Lower lobe of right lung (tissue), 2 donors: ENCODE measurements around the gene RNF7. TPM values are rescaled to one million over a fixed set of nuclear protein-coding genes. Genes with fewer than 3 reads are reported as not detected.

ENCODE experiments used
- ATAC-seq, 2 donors: fragments of 200-7000 bp; cut with Tn5 transposase; one replicate each; pipeline ENCODE4 v1.9.1; 2020 to 2022; ENCODE audit warnings: mild to moderate bottlenecking in 2 of 2, moderate library complexity in 2 of 2
- DNase-seq: peaks from one replicate; pipeline ENCODE4 v3.0.0-alpha.2; 2020
- H3K27ac ChIP-seq: fragments of 200-600 bp; one replicate; pipeline ENCODE4 v1.8.0; 2022
- H3K27me3 ChIP-seq: fragments of 200-600 bp; one replicate; pipeline ENCODE4 v1.8.0; 2022; ENCODE audit warnings: low read depth
- H3K36me3 ChIP-seq: fragments of 200-600 bp; one replicate; pipeline ENCODE4 v1.8.0; 2022; ENCODE audit warnings: mild to moderate bottlenecking
- H3K4me1 ChIP-seq: fragments of 200-600 bp; one replicate; pipeline ENCODE4 v1.8.0; 2022
- H3K4me3 ChIP-seq: fragments of 200-600 bp; one replicate; pipeline ENCODE4 v1.8.0; 2022; ENCODE audit warnings: mild to moderate bottlenecking
- H3K9me3 ChIP-seq: fragments of 200-600 bp; one replicate; pipeline ENCODE4 v1.8.0; 2022
- CTCF ChIP-seq: fragments of 200-600 bp; IDR thresholded peaks from one replicate; pipeline ENCODE4 v1.8.0; 2022; ENCODE audit warnings: antibody characterized with exemption, mild to moderate bottlenecking
- intact Hi-C: fragments of 100-400 bp; cut with DNase I; formaldehyde crosslinking; loops from one replicate; pipeline ENCODE4 v1.11.0; 2022
- total RNA-seq: library from RNA; stranded (reverse); fragmentation: NEBNext Ultra II Directional; extraction: Animal tissue kit (Norgen Biotek cat#: 25700); gene quantifications from one replicate; pipeline ENCODE4 v1.2.1, GENCODE V29; 2021
- donor health status: DM: no; HTN: yes; CAD: no; lungs with severe emphysema.

The RNF7 gene
- total RNA-seq, 1 donor from 2014 or later: 69.3 TPM

DNA sequence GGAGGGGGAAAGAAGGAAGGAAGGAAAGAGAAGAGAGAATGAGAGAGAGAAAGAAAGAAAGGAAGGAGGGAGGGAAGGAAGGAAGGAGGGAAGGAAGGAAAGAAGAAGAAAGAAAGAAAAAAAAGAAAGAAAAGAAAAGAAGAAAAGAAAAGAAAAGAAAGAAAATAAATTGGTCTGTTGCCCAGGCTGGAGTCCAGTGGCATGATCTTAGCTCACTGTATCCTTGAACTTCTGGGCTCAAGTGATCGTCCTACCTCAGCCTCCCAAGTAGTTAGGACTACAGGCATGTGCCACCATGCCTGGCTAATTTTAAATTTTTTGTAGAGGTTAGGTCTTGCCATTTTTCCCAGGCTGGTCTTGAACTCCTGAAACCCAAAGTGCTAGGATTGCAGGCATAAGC is 11.6 kb upstream of the RNF7 start:
- intact Hi-C loops: no loop called here
- no peak for ATAC-seq

DNA sequence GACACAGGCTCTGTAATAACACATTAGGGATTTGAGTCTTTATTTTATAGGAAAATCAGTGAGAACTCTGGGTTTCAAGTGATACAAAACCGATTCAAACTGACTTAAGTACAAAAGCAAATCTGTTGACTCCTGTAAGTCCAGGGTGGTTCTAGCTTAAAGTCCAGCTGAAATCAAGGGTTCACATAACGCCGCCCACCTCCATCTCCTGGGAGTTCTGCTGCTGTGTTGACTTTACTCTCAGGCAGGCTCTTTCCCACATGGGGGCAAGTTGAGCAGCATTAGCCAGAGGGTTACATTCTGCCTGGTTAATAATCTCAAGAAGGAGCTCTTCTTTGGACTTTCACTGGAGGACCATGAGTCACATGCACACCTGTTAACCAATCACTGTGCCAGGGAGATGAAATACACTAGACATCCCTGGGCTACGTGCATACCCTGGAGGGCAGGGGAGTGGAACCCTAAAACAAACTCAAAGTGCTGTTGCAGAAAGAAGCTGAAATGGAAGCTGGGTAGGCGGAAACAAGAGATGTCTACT is 9.7 kb upstream of the RNF7 start:
- Histone ChIP-seq H3K27me3 (no peaks in the 10 kb centered on the region), H3K27ac (no peak overlapping the region), H3K4me1 (no peaks in the 10 kb centered on the region), H3K4me3 (no peak overlapping the region), H3K36me3 (no peaks in the 10 kb centered on the region), H3K9me3 (no peaks in the 10 kb centered on the region)
- no peak for TF ChIP-seq CTCF
- intact Hi-C loops: no loop called here
- no peak for ATAC-seq
- no peak for DNase-seq

More for the DNA sequence above, 11.6 kb upstream of the RNF7 start:
- Histone ChIP-seq H3K36me3 (no peaks in the 10 kb centered on the region), H3K9me3 (no peaks in the 10 kb centered on the region), H3K4me1 (no peaks in the 10 kb centered on the region), H3K4me3 (no peak overlapping the region), H3K27ac (no peak overlapping the region), H3K27me3 (no peaks in the 10 kb centered on the region)
- no peak for DNase-seq
- no peak for TF ChIP-seq CTCF

DNA sequence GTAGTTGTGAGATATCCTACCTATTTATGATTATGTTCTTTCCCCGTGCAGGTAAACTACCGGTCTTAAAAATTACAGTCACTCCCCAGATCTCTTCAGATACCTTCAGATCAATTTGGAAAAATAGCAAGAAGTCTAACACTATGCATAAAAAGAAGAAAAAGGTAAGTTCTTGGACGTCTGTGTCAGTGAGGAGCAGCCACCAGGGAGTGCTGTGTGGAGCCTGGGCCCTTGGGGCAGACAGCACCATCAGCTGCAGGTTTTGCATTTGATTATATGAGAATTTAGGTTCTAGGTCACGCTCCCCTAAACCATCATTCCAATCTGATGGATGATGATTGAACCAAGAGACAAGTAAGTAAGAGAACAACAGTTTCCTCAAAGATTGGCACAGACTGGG is 8.9 kb upstream of the RNF7 start:
- no peaks in the 10 kb centered on the region for H3K9me3 ChIP-seq

DNA sequence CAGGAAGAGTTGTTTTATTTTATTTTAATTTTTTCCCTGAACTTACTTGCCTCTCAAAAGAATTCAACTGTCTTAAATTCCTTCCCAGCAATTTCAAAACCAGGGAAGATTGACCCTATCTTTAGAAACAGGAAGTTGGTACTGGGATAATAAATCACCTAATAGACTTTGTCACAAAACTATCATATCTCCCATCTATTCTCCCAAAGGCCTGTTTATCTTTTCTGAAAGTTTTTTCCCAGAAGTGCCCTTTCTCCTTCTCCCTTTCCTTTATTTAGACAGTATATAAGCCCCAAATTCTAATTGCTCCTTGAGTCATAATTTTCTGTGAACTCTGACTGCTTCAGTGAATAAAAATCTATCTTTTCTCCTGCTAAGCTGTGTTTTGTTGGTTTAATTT is 2.9 kb upstream of the RNF7 start:
- TF ChIP-seq CTCF: no peak
- intact Hi-C loops: no loop called here
- no peaks in the 10 kb centered on the region for H3K36me3 ChIP-seq

More for the DNA sequence above, 8.9 kb upstream of the RNF7 start:
- H3K27ac ChIP-seq: no peak overlapping the region
- no peak for DNase-seq
- H3K27me3 ChIP-seq: no peaks in the 10 kb centered on the region
- H3K4me3 ChIP-seq: no peak overlapping the region
- intact Hi-C loops: no loop called here
- ATAC-seq: no peak
- no peak for TF ChIP-seq CTCF
- H3K4me1 ChIP-seq: no peaks in the 10 kb centered on the region
- H3K36me3 ChIP-seq: no peaks in the 10 kb centered on the region

DNA sequence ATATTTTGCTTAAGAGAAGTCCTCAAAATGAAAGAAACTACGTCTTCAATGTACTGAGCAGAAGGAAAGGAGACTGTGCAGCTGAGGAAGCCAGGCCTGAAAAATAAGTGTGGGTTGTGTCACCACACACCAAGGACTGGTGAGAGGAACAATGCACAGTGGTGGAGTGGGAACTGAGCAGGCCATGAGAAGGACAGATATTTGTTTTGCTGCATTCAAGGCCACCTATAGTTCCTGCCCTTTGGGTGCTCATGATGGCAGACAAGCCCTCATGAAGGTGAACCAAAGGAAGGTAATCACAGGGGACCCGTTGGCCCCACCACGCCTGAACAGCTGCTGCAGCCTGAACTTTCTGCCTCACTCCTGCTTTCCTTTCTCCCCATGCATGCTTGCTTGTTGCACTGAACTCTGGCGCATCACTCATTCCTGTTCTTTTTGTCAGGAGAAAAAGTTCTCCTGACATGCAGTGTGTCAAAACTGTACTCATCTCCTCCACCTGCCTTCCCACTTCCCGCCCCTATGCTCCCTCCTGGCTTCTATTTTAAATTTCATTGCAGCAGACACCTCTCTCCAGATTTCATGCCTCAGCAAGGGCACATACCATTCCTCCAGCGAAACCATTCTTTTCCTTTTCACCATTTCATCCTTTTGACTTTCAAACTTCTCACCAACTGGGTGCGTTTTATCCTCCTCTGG is 2.2 kb upstream of the RNF7 start:
- no peak for TF ChIP-seq CTCF
- ATAC-seq: no peak
- intact Hi-C loops: no loop called here
- DNase-seq: no peak
- no peaks in the 10 kb centered on the region for H3K9me3 ChIP-seq
- H3K27me3 ChIP-seq: no peaks in the 10 kb centered on the region
- H3K36me3 ChIP-seq: no peaks in the 10 kb centered on the region
- peaks cover 24% of the 10 kb centered on the region for H3K4me1 ChIP-seq
- H3K27ac ChIP-seq: no peak overlapping the region
- no peak overlapping the region for H3K4me3 ChIP-seq

More for the DNA sequence above, 2.9 kb upstream of the RNF7 start:
- DNase-seq: no peak
- Histone ChIP-seq H3K4me3 (no peak overlapping the region), H3K27ac (no peak overlapping the region), H3K4me1 (peaks cover 16% of the 10 kb centered on the region), H3K27me3 (no peaks in the 10 kb centered on the region), H3K9me3 (no peaks in the 10 kb centered on the region)
- ATAC-seq: no peak
